Kidney (tissue), 14 donors: ENCODE measurements around the gene MYH10. TPM values are rescaled to one million over a fixed set of nuclear protein-coding genes. Genes with fewer than 3 reads are reported as not detected.
A peak's percentile ranks its signal among the peaks of the same experiment; 100 is the strongest.

Experiments
- DNase-seq, 5 donors: peaks; one replicate each; pipeline ENCODE4 v3.0.0-alpha.2; 2013 to 2020
- FAIRE-seq: peaks from 2 replicates; lab custom pipeline; 2012; peaks lifted over from hg19 to GRCh38; lab: Jason Lieb, UNC
- H3K27ac ChIP-seq, 2 donors: one replicate each; pipeline ENCODE4 v1.7.0; 2013; ENCODE audit warnings: low read depth in 2 of 2, low read length in 2 of 2, inconsistent platforms in 1 of 2
- H3K27me3 ChIP-seq: one replicate; pipeline ENCODE4 v1.7.1; 2013; ENCODE audit warnings: low read length, inconsistent platforms; ENCODE audit not compliant: control insufficient read depth, insufficient read depth
- H3K36me3 ChIP-seq, 3 donors: one replicate each; pipeline versions ENCODE4 v1.7.0 to v1.7.1; 2013; ENCODE audit warnings: low read length in 3 of 3, control low read depth in 1 of 3, inconsistent platforms in 1 of 3; ENCODE audit not compliant: insufficient read depth in 3 of 3, control insufficient read depth in 2 of 3
- H3K4me1 ChIP-seq, 3 donors: one replicate each; pipeline versions ENCODE4 v1.7.0 to v1.7.1; 2013; ENCODE audit warnings: low read length in 3 of 3, inconsistent platforms in 1 of 3, low read depth in 1 of 3; ENCODE audit not compliant: control insufficient read depth in 2 of 3, insufficient read depth in 2 of 3
- H3K4me3 ChIP-seq, 3 donors: one replicate each; pipeline versions ENCODE4 v1.7.0 to v1.8.1; 2013; ENCODE audit warnings: low read length in 3 of 3, control low read depth in 1 of 3, inconsistent platforms in 1 of 3
- H3K9ac ChIP-seq, 3 donors: one replicate each; pipeline versions ENCODE4 v1.7.0 to v1.7.1; 2013; ENCODE audit warnings: low read length in 3 of 3, control low read depth in 1 of 3, inconsistent platforms in 1 of 3
- H3K9me3 ChIP-seq, 3 donors: one replicate each; pipeline versions ENCODE4 v1.7.0 to v1.7.1; 2013; ENCODE audit warnings: low read length in 3 of 3, control low read depth in 1 of 3, inconsistent platforms in 1 of 3; ENCODE audit not compliant: control insufficient read depth in 2 of 3, insufficient read depth in 1 of 3
- intact Hi-C: fragments of 100-400 bp; cut with DNase I; formaldehyde crosslinking; loops from one replicate; pipeline ENCODE4 v1.11.1; 2022
- polyA plus RNA-seq: library from polyadenylated mRNA; stranded (reverse); fragments of 350-450 nt; fragmentation: Illumina TruSeq; extraction: RNeasy Lipid Tissue Mini Kit (QIAGEN cat#74804); gene quantifications from one replicate; pipeline ENCODE4 v1.2.3, GENCODE V29; 2014; ENCODE audit warnings: low read depth, low replicate concordance; ENCODE audit not compliant: insufficient read depth
- total RNA-seq: library from RNA; stranded (reverse); fragmentation: NEBNext Ultra II Directional; extraction: Animal tissue kit (Norgen Biotek cat#: 25700); gene quantifications from one replicate; pipeline ENCODE4 v1.2.1, GENCODE V29; 2021
- TF ChIP-seq, protein P1 (sequence below): IDR thresholded peaks from 3 replicates; pipeline ENCODE4 v1.5.1; 2012; ENCODE audit warnings: mild to moderate bottlenecking, moderate library complexity, borderline replicate concordance; ENCODE audit not compliant: insufficient read depth; ENCODE audit errors: extremely low read depth
- donor health status: control.
- donor health status: control.
- donor health status: control.
- donor health status: control.
- donor health status: control.
- donor health status: DM: yes; HTN: yes; CAD: no.
- donor health status: Normal renal cell carcinoma (clear cell type).

MYH10 gene
- total and polyA plus RNA-seq, 2 donors from 2014 or later: 23.6 to 104 TPM

DNA sequence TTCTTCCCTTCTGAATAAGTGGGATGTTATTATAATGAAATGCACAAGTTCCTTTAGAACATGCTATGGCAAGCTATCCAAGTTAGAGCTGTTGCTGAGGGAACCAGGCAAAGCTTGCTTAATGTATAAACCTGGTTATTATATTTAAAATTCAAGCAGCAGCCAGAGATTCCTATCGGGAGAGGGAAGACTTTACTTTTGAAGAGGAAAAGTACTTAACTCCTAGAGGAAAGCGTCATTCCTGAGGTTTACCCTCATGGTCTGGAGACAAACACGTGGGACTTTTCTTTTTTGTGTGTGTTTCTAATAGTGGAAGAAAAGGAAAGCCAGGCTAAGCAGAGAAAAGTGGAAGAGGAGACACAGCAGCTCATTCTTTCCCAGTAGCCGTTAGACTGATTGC lies 39.9 kb upstream of the MYH10 start:
- Histone ChIP-seq H3K9ac (no peak overlapping the region), H3K27ac (no peak overlapping the region), H3K36me3 (no peaks in the 10 kb centered on the region), H3K9me3 (no peaks in the 10 kb centered on the region), H3K4me3 (peak overlapping the region in 1 of 3 donors; percentile 12), H3K27me3 (no peaks in the 10 kb centered on the region), H3K4me1 (peaks cover 2 to 9% (median 2%) of the 10 kb centered on the region in 3 donors)
- peak in 1 of 5 donors; percentile 50 for DNase-seq
- no peak for FAIRE-seq
- TF ChIP-seq, protein P1, sequence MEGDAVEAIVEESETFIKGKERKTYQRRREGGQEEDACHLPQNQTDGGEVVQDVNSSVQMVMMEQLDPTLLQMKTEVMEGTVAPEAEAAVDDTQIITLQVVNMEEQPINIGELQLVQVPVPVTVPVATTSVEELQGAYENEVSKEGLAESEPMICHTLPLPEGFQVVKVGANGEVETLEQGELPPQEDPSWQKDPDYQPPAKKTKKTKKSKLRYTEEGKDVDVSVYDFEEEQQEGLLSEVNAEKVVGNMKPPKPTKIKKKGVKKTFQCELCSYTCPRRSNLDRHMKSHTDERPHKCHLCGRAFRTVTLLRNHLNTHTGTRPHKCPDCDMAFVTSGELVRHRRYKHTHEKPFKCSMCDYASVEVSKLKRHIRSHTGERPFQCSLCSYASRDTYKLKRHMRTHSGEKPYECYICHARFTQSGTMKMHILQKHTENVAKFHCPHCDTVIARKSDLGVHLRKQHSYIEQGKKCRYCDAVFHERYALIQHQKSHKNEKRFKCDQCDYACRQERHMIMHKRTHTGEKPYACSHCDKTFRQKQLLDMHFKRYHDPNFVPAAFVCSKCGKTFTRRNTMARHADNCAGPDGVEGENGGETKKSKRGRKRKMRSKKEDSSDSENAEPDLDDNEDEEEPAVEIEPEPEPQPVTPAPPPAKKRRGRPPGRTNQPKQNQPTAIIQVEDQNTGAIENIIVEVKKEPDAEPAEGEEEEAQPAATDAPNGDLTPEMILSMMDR: no peak
- intact Hi-C loops: no loop called here

DNA sequence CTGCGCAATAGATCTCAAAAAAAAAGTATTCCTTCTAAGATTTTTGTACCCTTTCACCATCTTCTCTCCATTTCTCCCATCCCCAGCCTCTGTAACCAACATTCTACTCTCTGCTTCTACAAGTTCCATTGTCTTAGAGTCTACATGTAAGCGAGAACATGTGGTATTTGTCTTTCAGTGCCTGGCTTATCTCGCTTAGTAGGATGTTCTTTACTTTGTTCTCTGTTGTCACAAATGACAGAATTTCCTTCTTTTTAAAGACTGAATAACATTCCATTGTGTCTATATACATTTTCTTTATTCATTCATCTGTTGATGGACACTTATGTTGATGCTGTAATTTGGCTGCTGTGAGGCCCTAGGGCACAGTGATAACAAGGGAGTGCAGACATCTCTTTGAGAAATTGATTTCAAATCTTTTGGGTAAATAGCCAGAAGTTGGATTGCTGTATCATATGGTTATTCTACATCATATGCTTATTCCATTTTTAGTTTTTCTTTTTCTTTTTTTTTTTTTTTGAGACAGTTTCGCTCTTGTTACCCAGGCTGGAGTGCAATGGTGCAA lies 37.7 kb upstream of the MYH10 start:
- Histone ChIP-seq H3K4me3 (no peak overlapping the region), H3K9ac (no peak overlapping the region), H3K4me1 (peaks cover 2 to 8% (median 3%) of the 10 kb centered on the region in 3 donors), H3K27me3 (no peaks in the 10 kb centered on the region), H3K36me3 (no peaks in the 10 kb centered on the region), H3K9me3 (no peaks in the 10 kb centered on the region), H3K27ac (no peak overlapping the region)
- intact Hi-C loops: no loop called here
- TF ChIP-seq, protein P1: no peak
- DNase-seq (no peak), FAIRE-seq (no peak)

DNA sequence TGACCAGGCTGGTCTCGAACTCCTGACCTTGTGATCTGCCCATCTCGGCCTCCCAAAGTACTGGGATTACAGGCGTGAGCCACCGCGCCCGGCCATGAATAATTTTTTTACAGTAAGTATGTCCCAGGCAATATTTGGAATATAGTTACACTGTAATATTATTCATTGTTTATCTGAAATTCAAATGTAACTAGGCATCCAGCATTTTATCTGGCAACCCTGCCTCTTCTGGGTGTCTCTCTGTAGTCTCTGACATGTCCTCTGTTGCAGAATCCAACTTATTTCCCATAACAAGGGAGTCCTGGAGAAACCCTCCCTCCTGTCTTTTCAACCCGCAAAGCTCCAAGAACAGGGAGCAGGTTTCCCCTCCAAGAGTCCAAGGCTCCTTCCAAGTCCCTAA lies 36.9 kb upstream of the MYH10 start:
- Histone ChIP-seq H3K9ac (no peak overlapping the region), H3K4me3 (no peak overlapping the region), H3K9me3 (no peaks in the 10 kb centered on the region), H3K27me3 (no peaks in the 10 kb centered on the region), H3K36me3 (no peaks in the 10 kb centered on the region), H3K4me1 (peaks cover 2 to 7% (median 3%) of the 10 kb centered on the region in 3 donors), H3K27ac (no peak overlapping the region)
- intact Hi-C loops: no loop called here
- DNase-seq: no peak
- TF ChIP-seq, protein P1: no peak
- FAIRE-seq: no peak

DNA sequence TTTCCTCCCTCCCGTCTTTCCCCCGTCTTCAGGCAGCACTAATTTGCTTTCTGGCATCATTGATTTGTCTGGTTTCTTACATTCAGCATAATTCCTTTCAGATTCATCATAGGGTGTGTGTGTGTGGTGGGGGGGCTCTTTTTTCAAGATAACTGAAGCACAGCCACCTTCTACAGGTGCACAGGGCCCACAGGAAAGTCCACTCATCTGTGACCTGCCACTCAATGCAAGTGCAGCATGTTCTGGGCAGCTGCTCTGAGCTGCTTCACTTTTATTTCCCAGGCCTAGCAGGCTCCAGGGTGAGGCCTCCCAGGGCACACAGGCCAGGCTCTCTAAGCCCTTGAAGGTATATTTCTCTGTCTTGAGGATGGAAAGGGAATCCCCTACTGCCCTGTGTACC lies 35.2 kb upstream of the MYH10 start:
- peak overlapping the region; percentile 14 to 43 for H3K27ac ChIP-seq
- H3K4me1 ChIP-seq: peaks cover 2 to 7% (median 3%) of the 10 kb centered on the region in 3 donors

More for the DNA sequence above, 35.2 kb upstream of the MYH10 start:
- no peaks in the 10 kb centered on the region for H3K36me3 ChIP-seq
- peak in 4 of 5 donors; percentile 50 to 77 (median 56) for DNase-seq
- no peaks in the 10 kb centered on the region for H3K27me3 ChIP-seq
- H3K9me3 ChIP-seq: no peaks in the 10 kb centered on the region
- TF ChIP-seq, protein P1: no peak
- H3K4me3 ChIP-seq: no peak overlapping the region
- intact Hi-C loops: no loop called here
- peak overlapping the region in 1 of 3 donors; percentile 1 for H3K9ac ChIP-seq
- FAIRE-seq: no peak
